ENCODE results near the gene ADAMTS19.
"Not testable (repeated sequence)": the region's sequence is repeated elsewhere in the genome, so short reads cannot be mapped to it uniquely, and the experiment has no call there.

Gene ADAMTS19

GRCh38 chr5:129477532-129477931 lies 17.4 kb downstream of the ADAMTS19 start:
- DNase-seq (ENCODE audit: low read depth) = no peak

- no peak for DNase-seq (ENCODE audit: low read depth)
Measured at GRCh38 chr5:129481161-129481560, 21.1 kb downstream of the ADAMTS19 start.

GRCh38 chr5:129496421-129496820 lies 36.3 kb downstream of the ADAMTS19 start:
- DNase-seq (ENCODE audit: low read depth) = no peak

- DNase-seq (ENCODE audit: low read depth) = no peak
Measured at GRCh38 chr5:129496864-129497595, 36.9 kb downstream of the ADAMTS19 start.

- DNase-seq (ENCODE audit: low read depth) = no peak
Measured at GRCh38 chr5:129499208-129499852, 39.2 kb downstream of the ADAMTS19 start.

- no peak for DNase-seq (ENCODE audit: low read depth)
Measured at GRCh38 chr5:129500101-129500500, 40.0 kb downstream of the ADAMTS19 start.

- no peak for DNase-seq (ENCODE audit: low read depth)
Measured at GRCh38 chr5:129506086-129506485, 46.0 kb downstream of the ADAMTS19 start.

GRCh38 chr5:129506950-129507349 lies 46.9 kb downstream of the ADAMTS19 start:
- no peak for DNase-seq (ENCODE audit: low read depth)

GRCh38 chr5:129507527-129507926 lies 47.4 kb downstream of the ADAMTS19 start:
- DNase-seq (ENCODE audit: low read depth) = no peak

- no peak for DNase-seq (ENCODE audit: low read depth)
Measured at GRCh38 chr5:129508606-129509005, 48.5 kb downstream of the ADAMTS19 start.

- DNase-seq (ENCODE audit: low read depth) = no peak
Measured at GRCh38 chr5:129509363-129509975, 49.4 kb downstream of the ADAMTS19 start.

GRCh38 chr5:129511291-129511690 lies 51.2 kb downstream of the ADAMTS19 start:
- DNase-seq (ENCODE audit: low read depth) = no peak

GRCh38 chr5:129541051-129541450 lies 81.0 kb downstream of the ADAMTS19 start:
- no peak for DNase-seq (ENCODE audit: low read depth)

- no peak for DNase-seq (ENCODE audit: low read depth)
Measured at GRCh38 chr5:129541648-129542251, 81.7 kb downstream of the ADAMTS19 start.

- no peak for DNase-seq (ENCODE audit: low read depth)
Measured at GRCh38 chr5:129547137-129547536, 87.0 kb downstream of the ADAMTS19 start.

GRCh38 chr5:129554134-129554904 lies 94.2 kb downstream of the ADAMTS19 start:
- no peak for DNase-seq (ENCODE audit: low read depth)

- DNase-seq (ENCODE audit: low read depth) = no peak
Measured at GRCh38 chr5:129563585-129563984, 103.5 kb downstream of the ADAMTS19 start.

- no peak for DNase-seq (ENCODE audit: low read depth)
Measured at GRCh38 chr5:129569295-129569694, 109.2 kb downstream of the ADAMTS19 start.

GRCh38 chr5:129572060-129572459 lies 112.0 kb downstream of the ADAMTS19 start:
- no peak for DNase-seq (ENCODE audit: low read depth)

- not testable (repeated sequence) for DNase-seq (ENCODE audit: low read depth)
Measured at GRCh38 chr5:129584496-129584895, 124.4 kb downstream of the ADAMTS19 start.

- DNase-seq (ENCODE audit: low read depth) = no peak
Measured at GRCh38 chr5:129591508-129592160, 131.5 kb downstream of the ADAMTS19 start.

GRCh38 chr5:129593525-129593924 lies 133.4 kb downstream of the ADAMTS19 start:
- no peak for DNase-seq (ENCODE audit: low read depth)
